ENCODE measurements around the gene ELN. TPM values are rescaled to one million over a fixed set of nuclear protein-coding genes. Genes with fewer than 3 reads are reported as not detected.

Gene ELN
- total and polyA plus RNA-seq, 2 donors (not counting 1 experiment from before 2014, with no cell fraction given): not detected

- H4K20me1 ChIP-seq (ENCODE audit: control insufficient read depth, insufficient read depth, low read length, poor library complexity, severe bottlenecking): no peaks in the 10 kb centered on the region
- no peaks in the 10 kb centered on the region for H3K36me3 ChIP-seq (replicated peaks in 1 of 2; ENCODE audit: control extremely low read depth in 1 of 2, control insufficient read depth in 1 of 2, extremely low read depth in 1 of 2, insufficient read depth in 2 of 2, low read length in 1 of 2)
- ATAC-seq (ENCODE audit: low read depth) (peak; percentile 97), DNase-seq (peak; percentile 72)
- 79% methylated on average over 20 of the region's 20 CpGs for WGBS (ENCODE audit: insufficient coverage)
- no peaks in the 10 kb centered on the region for H3K79me2 ChIP-seq (ENCODE audit: control insufficient read depth, insufficient read depth, low read length)
- intact Hi-C loops (cut with micrococcal nuclease): no loop called here
- peaks cover 0 to 3% (median 0%) of the 10 kb centered on the region in 3 donors for H3K9me3 ChIP-seq (ENCODE audit: control extremely low read depth in 1 of 3, control insufficient read depth in 2 of 3, insufficient read depth in 1 of 3, low read length in 2 of 3)
- H3K9me3 Mint-ChIP-seq (ENCODE audit: insufficient read depth): no peaks in the 10 kb centered on the region
- H2AFZ ChIP-seq (ENCODE audit: insufficient read depth, low read depth, low read length, poor library complexity, severe bottlenecking): no peak overlapping the region
- no peaks in the 10 kb centered on the region for H3K27me3 ChIP-seq (replicated peaks in 1 of 4; ENCODE audit: control extremely low read depth in 1 of 4, control insufficient read depth in 3 of 4, insufficient read depth in 4 of 4, low read length in 3 of 4)
- H3K27ac ChIP-seq (ENCODE audit: low read length in 2 of 2): no peak overlapping the region
- H3K27me3 Mint-ChIP-seq: peaks cover 12% of the 10 kb centered on the region
- peak overlapping the region; percentile 30 for H3K4me2 ChIP-seq (replicated peaks; ENCODE audit: low read depth, low read length, poor library complexity, severe bottlenecking)
- peak overlapping the region; percentile 59 for H3K4me3 Mint-ChIP-seq
- TF ChIP-seq EZH2 (IDR thresholded peaks at IDR 0.05; ENCODE audit: borderline replicate concordance, insufficient read depth, low read depth, low read length, poor library complexity, severe bottlenecking) (no peak), CTCF (IDR thresholded peaks at IDR 0.05) (no peak)
- ChIA-PET POLR2A (no interaction called here), CTCF (interaction anchor here (0.8 kb wide), 1 partner anchor 339 kb away, joined by 4 read pairs; no protein-coding TSS in a partner anchor)
- H3K4me1 ChIP-seq (ENCODE audit: control insufficient read depth in 2 of 2, insufficient read depth in 2 of 2, low read length in 2 of 2): peaks cover 0 to 5% of the 10 kb centered on the region in 2 donors
- H3K27ac Mint-ChIP-seq: peak overlapping the region; percentile 75
- no peak overlapping the region for H3K4me3 ChIP-seq (ENCODE audit: control extremely low read depth in 1 of 5, extremely low read depth in 1 of 5, insufficient read depth in 1 of 5, low read depth in 2 of 5, low read length in 4 of 5)
- peak overlapping the region; percentile 32 for H3K9ac ChIP-seq (ENCODE audit: low read length)
- peaks cover 5% of the 10 kb centered on the region for H3K4me1 Mint-ChIP-seq
Measured at GRCh38 chr7:74061840-74062539, 34.0 kb downstream of the ELN start.

- peaks cover 5% of the 10 kb centered on the region for H3K4me1 Mint-ChIP-seq
- Histone ChIP-seq H4K20me1 (ENCODE audit: control insufficient read depth, insufficient read depth, low read length, poor library complexity, severe bottlenecking) (no peaks in the 10 kb centered on the region), H3K9ac (ENCODE audit: low read length) (no peak overlapping the region), H3K27ac (ENCODE audit: low read length in 2 of 2) (no peak overlapping the region), H3K4me1 (ENCODE audit: control insufficient read depth in 2 of 2, insufficient read depth in 2 of 2, low read length in 2 of 2) (peaks cover 0 to 8% of the 10 kb centered on the region in 2 donors), H2AFZ (ENCODE audit: insufficient read depth, low read depth, low read length, poor library complexity, severe bottlenecking) (no peak overlapping the region), H3K79me2 (ENCODE audit: control insufficient read depth, insufficient read depth, low read length) (no peaks in the 10 kb centered on the region), H3K9me3 (ENCODE audit: control extremely low read depth in 1 of 3, control insufficient read depth in 2 of 3, insufficient read depth in 1 of 3, low read length in 2 of 3) (peaks cover 0 to 3% (median 0%) of the 10 kb centered on the region in 3 donors), H3K4me2 (replicated peaks; ENCODE audit: low read depth, low read length, poor library complexity, severe bottlenecking) (no peak overlapping the region), H3K27me3 (replicated peaks in 1 of 4; ENCODE audit: control extremely low read depth in 1 of 4, control insufficient read depth in 3 of 4, insufficient read depth in 4 of 4, low read length in 3 of 4) (no peaks in the 10 kb centered on the region), H3K4me3 (ENCODE audit: control extremely low read depth in 1 of 5, extremely low read depth in 1 of 5, insufficient read depth in 1 of 5, low read depth in 2 of 5, low read length in 4 of 5) (no peak overlapping the region), H3K36me3 (replicated peaks in 1 of 2; ENCODE audit: control extremely low read depth in 1 of 2, control insufficient read depth in 1 of 2, extremely low read depth in 1 of 2, insufficient read depth in 2 of 2, low read length in 1 of 2) (no peaks in the 10 kb centered on the region)
- TF ChIP-seq CTCF (IDR thresholded peaks at IDR 0.05): no peak
- TF ChIP-seq EZH2 (IDR thresholded peaks at IDR 0.05; ENCODE audit: borderline replicate concordance, insufficient read depth, low read depth, low read length, poor library complexity, severe bottlenecking): no peak
- DNase-seq: peak; percentile 8
- H3K4me3 Mint-ChIP-seq: no peak overlapping the region
- H3K27me3 Mint-ChIP-seq: peaks cover 9% of the 10 kb centered on the region
- ChIA-PET CTCF (no interaction called here), POLR2A (no interaction called here)
- intact Hi-C loops (cut with micrococcal nuclease): no loop called here
- ATAC-seq (ENCODE audit: low read depth): no peak
- WGBS (ENCODE audit: insufficient coverage): 96% methylated on average over 14 of the region's 14 CpGs
- H3K27ac Mint-ChIP-seq: no peak overlapping the region
- H3K9me3 Mint-ChIP-seq (ENCODE audit: insufficient read depth): no peaks in the 10 kb centered on the region
Measured at GRCh38 chr7:74063223-74063641, 35.3 kb downstream of the ELN start.
